WTC11 (cell line): ENCODE measurements around the gene AVPI1. TPM values are rescaled to one million over a fixed set of nuclear protein-coding genes. Genes with fewer than 3 reads are reported as not detected.

Experiments
- ATAC-seq: fragments of 200-7000 bp; cut with Tn5 transposase; 2 replicates; pipeline ENCODE4 v1.10.0; 2021; ENCODE audit warnings: mild to moderate bottlenecking, moderate library complexity
- CTCF ChIA-PET: fragments of 300-600 bp; sonication (Branson Sonifier 250); formaldehyde crosslinking; loops from one replicate; lab custom pipeline; 2021; ENCODE audit warnings: antibody characterized with exemption; lab: Charles Lee
- POLR2A ChIA-PET: fragments of 350-600 bp; sonication (Branson Sonifier 250); formaldehyde crosslinking; loops from one replicate; lab custom pipeline; 2021; ENCODE audit warnings: antibody characterized with exemption; lab: Charles Lee
- DNase-seq: peaks from one replicate; pipeline ENCODE4 v3.0.0; 2021; ENCODE audit warnings: low spot score
- H3K27ac Mint-ChIP-seq: 2 replicates; pipeline ENCODE4 v1.8.0; 2021; ENCODE audit warnings: mixed read lengths
- H3K27me3 Mint-ChIP-seq: 2 replicates; pipeline ENCODE4 v1.8.0; 2021; ENCODE audit warnings: low read depth, mild to moderate bottlenecking, moderate library complexity, mixed read lengths
- H3K36me3 Mint-ChIP-seq: 2 replicates; pipeline ENCODE4 v1.8.0; 2021; ENCODE audit warnings: mixed read lengths
- H3K4me1 Mint-ChIP-seq: 2 replicates; pipeline ENCODE4 v1.8.0; 2022; ENCODE audit warnings: mixed read lengths
- H3K4me3 Mint-ChIP-seq: 2 replicates; pipeline ENCODE4 v1.8.0; 2021; ENCODE audit warnings: mild to moderate bottlenecking, moderate library complexity, mixed read lengths
- H3K9me3 Mint-ChIP-seq: 2 replicates; pipeline ENCODE4 v1.8.0; 2021; ENCODE audit warnings: mixed read lengths
- ATF3 ChIP-seq: sonication (generic); formaldehyde crosslinking; conservative IDR thresholded peaks from 2 replicates; pipeline ENCODE4 v1.8.1; 2022; ENCODE audit warnings: mild to moderate bottlenecking, missing genetic modification reagents
- CREB1 ChIP-seq: sonication (generic); formaldehyde crosslinking; IDR thresholded peaks from 2 replicates; pipeline ENCODE4 v1.8.0; 2023; ENCODE audit warnings: mild to moderate bottlenecking, missing genetic modification reagents
- CTCF ChIP-seq: fragments of 200-600 bp; IDR thresholded peaks from 2 replicates; pipeline ENCODE4 v1.8.0; 2022; ENCODE audit warnings: antibody characterized with exemption
- E2F5 ChIP-seq: sonication (generic); formaldehyde crosslinking; IDR thresholded peaks from 2 replicates; pipeline ENCODE4 v1.8.1; 2022; ENCODE audit warnings: mild to moderate bottlenecking, moderate library complexity, missing genetic modification reagents
- FOXJ3 ChIP-seq: sonication (generic); formaldehyde crosslinking; IDR thresholded peaks from 2 replicates; pipeline ENCODE4 v1.9.0; 2021; ENCODE audit warnings: missing genetic modification reagents, mild to moderate bottlenecking, borderline replicate concordance
- GRHL2 ChIP-seq: fragments of 250-450 bp; sonication (Bioruptor Pico); IDR thresholded peaks from 2 replicates; pipeline ENCODE4 v1.8.0; 2022; ENCODE audit warnings: mild to moderate bottlenecking, moderate library complexity; ENCODE audit not compliant: insufficient replicate concordance, severe bottlenecking
- GTF2I ChIP-seq: fragments of 250-450 bp; sonication (Bioruptor Pico); conservative IDR thresholded peaks from 2 replicates; pipeline ENCODE4 v1.4.0; 2021; ENCODE audit warnings: mild to moderate bottlenecking
- HMGA2 ChIP-seq: fragments of 250-450 bp; sonication (Bioruptor Pico); IDR thresholded peaks from 2 replicates; pipeline ENCODE4 v1.4.0; 2021; ENCODE audit warnings: mild to moderate bottlenecking, moderate library complexity
- JAZF1 ChIP-seq: fragments of 250-450 bp; sonication (Bioruptor Pico); IDR thresholded peaks from 2 replicates; pipeline ENCODE4 v1.9.0; 2021; ENCODE audit warnings: moderate library complexity, mild to moderate bottlenecking, inconsistent platforms
- MXD4 ChIP-seq: fragments of 250-450 bp; sonication (Bioruptor Pico); IDR thresholded peaks from 2 replicates; pipeline ENCODE4 v1.8.0; 2021; ENCODE audit warnings: mild to moderate bottlenecking, moderate library complexity, borderline replicate concordance
- NFE2L1 ChIP-seq: sonication (generic); formaldehyde crosslinking; IDR thresholded peaks from 2 replicates; pipeline ENCODE4 v1.8.1; 2023; ENCODE audit warnings: missing genetic modification reagents
- NR2C2 ChIP-seq: sonication (generic); formaldehyde crosslinking; IDR thresholded peaks from 2 replicates; pipeline ENCODE4 v1.8.0; 2022; ENCODE audit warnings: mild to moderate bottlenecking, missing genetic modification reagents
- RELA ChIP-seq: sonication (generic); formaldehyde crosslinking; IDR thresholded peaks from 2 replicates; pipeline ENCODE4 v1.8.1; 2022; ENCODE audit warnings: missing genetic modification reagents, mild to moderate bottlenecking, borderline replicate concordance
- SP1 ChIP-seq: sonication (generic); formaldehyde crosslinking; conservative IDR thresholded peaks from 2 replicates; pipeline ENCODE4 v1.8.1; 2022; ENCODE audit warnings: missing genetic modification reagents
- ZNF512 ChIP-seq: sonication (generic); formaldehyde crosslinking; IDR thresholded peaks from 2 replicates; pipeline ENCODE4 v1.8.1; 2022; ENCODE audit warnings: missing genetic modification reagents, borderline replicate concordance
- ZNF671 ChIP-seq: fragments of 250-450 bp; sonication (Bioruptor Pico); IDR thresholded peaks from 2 replicates; pipeline ENCODE4 v1.8.0; 2021; ENCODE audit warnings: mild to moderate bottlenecking
- total RNA-seq: library from RNA; stranded (reverse); gene quantifications from 3 replicates; pipeline ENCODE4 v1.2.3, GENCODE V29; 2021
- TF ChIP-seq, protein P1 (sequence below): fragments of 250-450 bp; sonication (Bioruptor Pico); IDR thresholded peaks from 2 replicates; pipeline ENCODE4 v1.9.0; 2021; ENCODE audit warnings: mild to moderate bottlenecking
- TF ChIP-seq, protein P2 (sequence below): sonication (generic); formaldehyde crosslinking; IDR thresholded peaks from 2 replicates; pipeline ENCODE4 v1.8.1; 2022; ENCODE audit warnings: mild to moderate bottlenecking, missing genetic modification reagents, moderate library complexity, borderline replicate concordance
- TF ChIP-seq, protein P3 (sequence below): sonication (generic); formaldehyde crosslinking; IDR thresholded peaks from 2 replicates; pipeline ENCODE4 v1.8.0; 2022; ENCODE audit warnings: mild to moderate bottlenecking, missing genetic modification reagents
- TF ChIP-seq, protein P4 (sequence below): fragments of 250-450 bp; sonication (Bioruptor Pico); IDR thresholded peaks from 2 replicates; pipeline ENCODE4 v1.9.0; 2021; ENCODE audit warnings: moderate library complexity, mild to moderate bottlenecking, inconsistent platforms, borderline replicate concordance

AVPI1 gene
- total RNA-seq, 1 experiment from 2014 or later, result 9.8 TPM

GRCh38 chr10:97732052-97732359 lies 45.0 kb upstream of the AVPI1 start:
- Mint-ChIP-seq H3K4me3 (no peak overlapping the region), H3K27me3 (peaks cover 38% of the 10 kb centered on the region), H3K4me1 (no peaks in the 10 kb centered on the region), H3K9me3 (peaks cover 14% of the 10 kb centered on the region), H3K27ac (no peak overlapping the region), H3K36me3 (peaks cover 13% of the 10 kb centered on the region)
- ChIA-PET POLR2A (no interaction called here), CTCF (interaction anchor here (0.8 to 7.8 kb wide), 6 partner anchors 9 to 55 kb away, joined by 4 to 58 read pairs (median 23); partner anchors contain the start of genes AVPI1 and MARVELD1)
- ATAC-seq, result no peak
- TF ChIP-seq CTCF (0 out of 2 replicates have a peak, but pooled peaks have one; percentile 4), RELA (CRISPR knock-in tag) (no peak)
- no peak for DNase-seq

GRCh38 chr10:97731346-97732051 lies 44.5 kb upstream of the AVPI1 start:
- ChIA-PET CTCF (interaction anchor here (0.6 to 7.8 kb wide), 10 partner anchors 9 to 137 kb away, joined by 3 to 58 read pairs (median 10); partner anchors contain the start of genes AVPI1 and MARVELD1), POLR2A (no interaction called here)
- TF ChIP-seq CTCF (peak; percentile 56), NR2C2 (CRISPR knock-in tag) (no peak), CREB1 (CRISPR knock-in tag) (no peak), SP1 (no peak), ZNF512 (CRISPR knock-in tag) (no peak), E2F5 (CRISPR knock-in tag) (no peak), FOXJ3 (no peak)
- H3K27ac Mint-ChIP-seq, result no peak overlapping the region
- H3K36me3 Mint-ChIP-seq, result peaks cover 11% of the 10 kb centered on the region
- peak; percentile 71 for DNase-seq
- H3K27me3 Mint-ChIP-seq, result peaks cover 33% of the 10 kb centered on the region
- no peak overlapping the region for H3K4me3 Mint-ChIP-seq
- peak; percentile 88 for ATAC-seq
- H3K9me3 Mint-ChIP-seq, result peaks cover 12% of the 10 kb centered on the region
- peaks cover 5% of the 10 kb centered on the region for H3K4me1 Mint-ChIP-seq

DNA sequence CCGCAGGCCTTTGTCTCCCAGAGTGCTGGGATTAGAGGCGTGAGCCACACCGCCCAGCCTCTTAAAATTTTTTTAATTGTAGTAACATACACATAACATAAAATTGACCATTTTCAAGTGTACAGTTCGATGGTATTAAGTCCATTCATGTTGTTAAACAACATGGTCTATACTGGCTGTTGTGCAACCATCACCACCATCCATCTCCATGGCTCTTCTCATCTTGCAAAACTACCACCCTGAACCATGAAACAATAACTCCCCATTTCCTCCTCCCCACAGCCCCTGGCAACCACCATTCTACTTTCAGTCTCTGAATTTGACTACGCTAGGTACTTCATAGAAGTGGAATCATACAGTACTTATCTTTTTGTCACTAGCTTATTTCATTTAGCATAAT lies 42.0 kb upstream of the AVPI1 start:
- POLR2A ChIA-PET, result no interaction called here
- no peaks in the 10 kb centered on the region for H3K36me3 Mint-ChIP-seq
- H3K9me3 Mint-ChIP-seq, result no peaks in the 10 kb centered on the region
- CTCF ChIA-PET, result interaction anchor here (1.2 to 7.8 kb wide), 4 partner anchors 16 to 27 kb away, joined by 11 to 58 read pairs (median 41); partner anchors contain the start of gene MARVELD1
- H3K27ac Mint-ChIP-seq, result no peak overlapping the region
- peaks cover 8% of the 10 kb centered on the region for H3K27me3 Mint-ChIP-seq
- H3K4me3 Mint-ChIP-seq, result no peak overlapping the region
- DNase-seq (no peak), ATAC-seq (no peak)
- H3K4me1 Mint-ChIP-seq, result peaks cover 8% of the 10 kb centered on the region
- TF ChIP-seq, protein P1, sequence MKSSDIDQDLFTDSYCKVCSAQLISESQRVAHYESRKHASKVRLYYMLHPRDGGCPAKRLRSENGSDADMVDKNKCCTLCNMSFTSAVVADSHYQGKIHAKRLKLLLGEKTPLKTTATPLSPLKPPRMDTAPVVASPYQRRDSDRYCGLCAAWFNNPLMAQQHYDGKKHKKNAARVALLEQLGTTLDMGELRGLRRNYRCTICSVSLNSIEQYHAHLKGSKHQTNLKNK (CRISPR knock-in tag), result no peak
- TF ChIP-seq, protein P2, sequence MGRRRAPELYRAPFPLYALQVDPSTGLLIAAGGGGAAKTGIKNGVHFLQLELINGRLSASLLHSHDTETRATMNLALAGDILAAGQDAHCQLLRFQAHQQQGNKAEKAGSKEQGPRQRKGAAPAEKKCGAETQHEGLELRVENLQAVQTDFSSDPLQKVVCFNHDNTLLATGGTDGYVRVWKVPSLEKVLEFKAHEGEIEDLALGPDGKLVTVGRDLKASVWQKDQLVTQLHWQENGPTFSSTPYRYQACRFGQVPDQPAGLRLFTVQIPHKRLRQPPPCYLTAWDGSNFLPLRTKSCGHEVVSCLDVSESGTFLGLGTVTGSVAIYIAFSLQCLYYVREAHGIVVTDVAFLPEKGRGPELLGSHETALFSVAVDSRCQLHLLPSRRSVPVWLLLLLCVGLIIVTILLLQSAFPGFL, result no peak
- TF ChIP-seq ATF3 (CRISPR knock-in tag) (no peak), HMGA2 (CRISPR knock-in tag) (no peak), JAZF1 (CRISPR knock-in tag) (no peak), GRHL2 (CRISPR knock-in tag) (no peak), MXD4 (CRISPR knock-in tag) (no peak), NFE2L1 (no peak), ZNF671 (CRISPR knock-in tag) (no peak), GTF2I (CRISPR knock-in tag) (no peak)
- TF ChIP-seq, protein P3, sequence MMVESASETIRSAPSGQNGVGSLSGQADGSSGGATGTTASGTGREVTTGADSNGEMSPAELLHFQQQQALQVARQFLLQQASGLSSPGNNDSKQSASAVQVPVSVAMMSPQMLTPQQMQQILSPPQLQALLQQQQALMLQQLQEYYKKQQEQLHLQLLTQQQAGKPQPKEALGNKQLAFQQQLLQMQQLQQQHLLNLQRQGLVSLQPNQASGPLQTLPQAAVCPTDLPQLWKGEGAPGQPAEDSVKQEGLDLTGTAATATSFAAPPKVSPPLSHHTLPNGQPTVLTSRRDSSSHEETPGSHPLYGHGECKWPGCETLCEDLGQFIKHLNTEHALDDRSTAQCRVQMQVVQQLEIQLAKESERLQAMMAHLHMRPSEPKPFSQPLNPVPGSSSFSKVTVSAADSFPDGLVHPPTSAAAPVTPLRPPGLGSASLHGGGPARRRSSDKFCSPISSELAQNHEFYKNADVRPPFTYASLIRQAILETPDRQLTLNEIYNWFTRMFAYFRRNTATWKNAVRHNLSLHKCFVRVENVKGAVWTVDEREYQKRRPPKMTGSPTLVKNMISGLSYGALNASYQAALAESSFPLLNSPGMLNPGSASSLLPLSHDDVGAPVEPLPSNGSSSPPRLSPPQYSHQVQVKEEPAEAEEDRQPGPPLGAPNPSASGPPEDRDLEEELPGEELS (CRISPR knock-in tag), result no peak
- TF ChIP-seq, protein P4, sequence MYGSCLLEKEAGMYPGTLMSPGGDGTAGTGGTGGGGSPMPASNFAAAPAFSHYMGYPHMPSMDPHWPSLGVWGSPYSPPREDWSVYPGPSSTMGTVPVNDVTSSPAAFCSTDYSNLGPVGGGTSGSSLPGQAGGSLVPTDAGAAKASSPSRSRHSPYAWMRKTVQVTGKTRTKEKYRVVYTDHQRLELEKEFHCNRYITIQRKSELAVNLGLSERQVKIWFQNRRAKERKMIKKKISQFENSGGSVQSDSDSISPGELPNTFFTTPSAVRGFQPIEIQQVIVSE, result no peak
